Measurements from ENCODE around the gene SNX24. TPM values are rescaled to one million over a fixed set of nuclear protein-coding genes. Genes with fewer than 3 reads are reported as not detected.

Gene SNX24
- total RNA-seq, 4 donors from 2014 or later, result 10.7 to 29.9 (median 16.1) TPM

DNA sequence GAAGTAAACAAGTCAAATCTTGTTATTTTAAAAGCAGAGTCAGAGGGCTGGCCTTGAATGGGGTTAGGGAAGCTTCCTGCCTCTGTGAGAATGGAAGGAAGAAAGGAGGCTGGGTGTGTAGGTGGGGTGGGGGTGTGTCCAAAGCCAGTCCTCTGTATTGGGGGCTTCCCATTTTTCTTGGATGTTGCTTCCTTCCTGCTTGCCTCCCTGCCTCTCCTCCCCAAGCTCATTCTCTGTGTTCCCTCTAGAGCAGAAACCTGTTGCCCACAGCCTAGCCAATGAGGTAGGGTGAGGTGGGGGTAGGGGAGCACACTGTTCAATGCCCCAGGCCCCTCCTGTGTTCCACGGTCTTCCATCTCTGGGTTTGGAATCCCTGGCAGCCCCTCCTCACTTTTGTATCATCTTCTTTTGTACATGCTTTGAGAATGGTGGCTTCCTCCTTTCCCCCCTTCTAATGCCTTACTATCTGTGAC is 39.7 kb downstream of the SNX24 start:
- Histone ChIP-seq H3K4me1 (peaks cover 0 to 21% (median 0%) of the 10 kb centered on the region in 4 donors), H3K9me3 (no peaks in the 10 kb centered on the region), H3K27ac (no peak overlapping the region), H3K4me3 (no peak overlapping the region), H3K36me3 (no peaks in the 10 kb centered on the region), H3K27me3 (no peaks in the 10 kb centered on the region)
- TF ChIP-seq, protein P1, sequence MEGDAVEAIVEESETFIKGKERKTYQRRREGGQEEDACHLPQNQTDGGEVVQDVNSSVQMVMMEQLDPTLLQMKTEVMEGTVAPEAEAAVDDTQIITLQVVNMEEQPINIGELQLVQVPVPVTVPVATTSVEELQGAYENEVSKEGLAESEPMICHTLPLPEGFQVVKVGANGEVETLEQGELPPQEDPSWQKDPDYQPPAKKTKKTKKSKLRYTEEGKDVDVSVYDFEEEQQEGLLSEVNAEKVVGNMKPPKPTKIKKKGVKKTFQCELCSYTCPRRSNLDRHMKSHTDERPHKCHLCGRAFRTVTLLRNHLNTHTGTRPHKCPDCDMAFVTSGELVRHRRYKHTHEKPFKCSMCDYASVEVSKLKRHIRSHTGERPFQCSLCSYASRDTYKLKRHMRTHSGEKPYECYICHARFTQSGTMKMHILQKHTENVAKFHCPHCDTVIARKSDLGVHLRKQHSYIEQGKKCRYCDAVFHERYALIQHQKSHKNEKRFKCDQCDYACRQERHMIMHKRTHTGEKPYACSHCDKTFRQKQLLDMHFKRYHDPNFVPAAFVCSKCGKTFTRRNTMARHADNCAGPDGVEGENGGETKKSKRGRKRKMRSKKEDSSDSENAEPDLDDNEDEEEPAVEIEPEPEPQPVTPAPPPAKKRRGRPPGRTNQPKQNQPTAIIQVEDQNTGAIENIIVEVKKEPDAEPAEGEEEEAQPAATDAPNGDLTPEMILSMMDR (IDR thresholded peaks at IDR 0.05), result no peak
- TF ChIP-seq POLR2AphosphoS5 (IDR thresholded peaks at IDR 0.05) (no peak), EP300 (IDR thresholded peaks at IDR 0.05; ENCODE audit: low read depth) (no peak), POLR2A (IDR thresholded peaks at IDR 0.05) (no peak)
- 62% methylated on average over 1 of the region's 1 CpG; no CpG with 5 or more reads in 1 of the 2 donors for WGBS, 2 donors (ENCODE audit: low coverage in 1 of 2)
- intact Hi-C loops (cut with DNase I; ENCODE audit: low total_unique reads) (no loop called here), in situ Hi-C loops (cut with MboI; ENCODE audit: low pct_ligation_motif_present in 1 of 4, low pct_unique_long_range_greater_than_20kb in 1 of 4, low sequenced_read_pairs in 3 of 4) (no loop called here)
- no peak for DNase-seq

DNA sequence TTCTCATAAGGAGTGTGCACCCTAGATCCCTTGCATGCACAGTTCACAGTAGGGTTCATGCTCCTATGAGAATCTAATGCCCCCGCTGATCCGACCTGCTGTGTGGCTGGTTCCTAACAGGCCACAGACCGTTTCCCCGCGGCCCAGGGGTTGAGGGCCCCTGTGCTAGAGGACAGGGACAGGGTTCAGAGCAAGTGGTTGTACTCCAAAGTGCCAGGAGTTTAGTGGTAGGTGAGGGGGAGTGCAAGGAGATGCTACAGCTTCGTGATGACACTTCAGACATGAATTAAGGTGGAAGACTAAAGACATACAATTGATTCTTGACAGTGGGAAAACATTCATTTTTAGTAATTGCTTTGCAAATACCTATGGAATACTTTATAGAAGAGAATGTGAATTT is 40.5 kb downstream of the SNX24 start:
- H3K27me3 ChIP-seq, result no peaks in the 10 kb centered on the region
- TF ChIP-seq POLR2AphosphoS5 (IDR thresholded peaks at IDR 0.05), result no peak
- no peak for TF ChIP-seq EP300 (IDR thresholded peaks at IDR 0.05; ENCODE audit: low read depth)
- TF ChIP-seq, protein P1 (IDR thresholded peaks at IDR 0.05), result no peak
- TF ChIP-seq POLR2A (IDR thresholded peaks at IDR 0.05), result no peak
- DNase-seq, result no peak
- H3K27ac ChIP-seq, result no peak overlapping the region
- H3K4me1 ChIP-seq, result peaks cover 0 to 13% (median 0%) of the 10 kb centered on the region in 4 donors
- in situ Hi-C loops (cut with MboI; ENCODE audit: low pct_ligation_motif_present in 1 of 4, low pct_unique_long_range_greater_than_20kb in 1 of 4, low sequenced_read_pairs in 3 of 4) (no loop called here), intact Hi-C loops (cut with DNase I; ENCODE audit: low total_unique reads) (no loop called here)
- no peaks in the 10 kb centered on the region for H3K36me3 ChIP-seq
- no peak overlapping the region for H3K4me3 ChIP-seq
- no peaks in the 10 kb centered on the region for H3K9me3 ChIP-seq
- WGBS, 2 donors (ENCODE audit: low coverage in 1 of 2), result 93 to 100% methylated on average over 1 to 6 of the region's 6 CpGs

DNA sequence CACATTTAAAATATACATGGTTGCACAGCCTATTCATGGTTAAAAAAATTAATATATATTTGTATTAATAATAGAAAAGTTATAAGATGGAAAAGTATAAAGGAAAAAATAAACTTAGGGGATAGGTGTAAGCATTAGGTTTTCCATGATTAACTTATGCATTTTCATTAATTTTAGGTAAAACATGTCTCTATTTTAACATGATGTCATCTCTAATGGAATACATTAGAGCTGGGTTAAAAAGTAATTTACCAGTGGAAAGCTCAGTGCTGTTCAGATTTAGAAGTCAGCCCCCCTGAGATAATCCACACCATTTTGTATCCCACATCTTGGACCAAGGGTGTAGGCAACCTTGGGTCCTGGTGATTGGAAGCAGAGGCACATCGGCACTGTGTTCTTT is 49.7 kb downstream of the SNX24 start:
- in situ Hi-C loops (cut with MboI; ENCODE audit: low pct_ligation_motif_present in 1 of 4, low pct_unique_long_range_greater_than_20kb in 1 of 4, low sequenced_read_pairs in 3 of 4), result no loop called here
- H3K36me3 ChIP-seq, result no peaks in the 10 kb centered on the region
- intact Hi-C loops (cut with DNase I; ENCODE audit: low total_unique reads), result loop anchor here (10.0 kb wide), 1 partner anchor 480 kb away; no protein-coding TSS in a partner anchor
- H3K27ac ChIP-seq, result no peak overlapping the region
- no peak for DNase-seq
- TF ChIP-seq POLR2AphosphoS5 (IDR thresholded peaks at IDR 0.05) (no peak), POLR2A (IDR thresholded peaks at IDR 0.05) (no peak), EP300 (IDR thresholded peaks at IDR 0.05; ENCODE audit: low read depth) (no peak)
- TF ChIP-seq, protein P1 (IDR thresholded peaks at IDR 0.05), result no peak
- H3K27me3 ChIP-seq, result no peaks in the 10 kb centered on the region
- H3K4me1 ChIP-seq, result no peaks in the 10 kb centered on the region
- no peaks in the 10 kb centered on the region for H3K9me3 ChIP-seq
- WGBS, 2 donors (ENCODE audit: low coverage in 1 of 2), result 100% methylated on average over 1 of the region's 1 CpG
- H3K4me3 ChIP-seq, result no peak overlapping the region

DNA sequence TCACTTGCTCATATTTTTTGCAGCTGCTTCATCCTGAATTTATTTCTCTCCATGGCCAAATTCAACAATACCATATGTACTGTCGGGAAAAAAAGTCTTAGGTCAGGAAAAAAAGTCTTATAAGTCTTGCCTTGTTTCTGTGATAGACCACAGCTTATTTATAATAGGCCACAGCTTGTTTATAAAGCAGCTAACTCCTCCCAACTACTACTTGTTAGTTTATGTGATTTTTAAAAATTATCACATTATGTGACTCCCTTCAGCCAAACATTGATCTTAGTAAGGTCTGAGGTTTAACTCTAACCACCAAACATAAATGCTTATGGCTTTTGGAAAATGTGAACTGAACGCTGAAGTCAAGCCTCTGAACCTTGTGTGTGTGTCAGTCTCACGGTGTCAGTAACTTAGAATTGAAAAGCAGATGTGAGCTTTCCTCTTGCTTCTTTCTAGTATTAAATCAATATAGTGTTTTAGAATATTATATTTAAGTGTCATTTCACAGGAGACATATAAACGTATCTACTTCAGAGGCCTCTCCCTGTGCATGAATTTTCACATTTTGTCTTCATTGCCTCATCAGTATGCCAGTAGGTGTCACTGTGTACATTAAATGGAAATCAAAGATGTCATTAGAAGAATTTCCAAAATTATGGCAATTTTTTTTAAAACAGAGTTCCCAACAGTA is 51.3 kb downstream of the SNX24 start:
- TF ChIP-seq POLR2A (IDR thresholded peaks at IDR 0.05) (no peak), EP300 (IDR thresholded peaks at IDR 0.05; ENCODE audit: low read depth) (no peak)
- TF ChIP-seq, protein P1 (IDR thresholded peaks at IDR 0.05), result peak; percentile 38 to 60 (median 48)
- Histone ChIP-seq H3K4me1 (no peaks in the 10 kb centered on the region), H3K4me3 (no peak overlapping the region), H3K36me3 (no peaks in the 10 kb centered on the region), H3K27ac (no peak overlapping the region), H3K9me3 (no peaks in the 10 kb centered on the region), H3K27me3 (no peaks in the 10 kb centered on the region)
- WGBS, 2 donors (ENCODE audit: low coverage in 1 of 2), result 49 to 57% methylated on average over 4 of the region's 4 CpGs
- in situ Hi-C loops (cut with MboI; ENCODE audit: low pct_ligation_motif_present in 1 of 4, low pct_unique_long_range_greater_than_20kb in 1 of 4, low sequenced_read_pairs in 3 of 4) (no loop called here), intact Hi-C loops (cut with DNase I; ENCODE audit: low total_unique reads) (loop anchor here (10.0 kb wide), 1 partner anchor 478 kb away; no protein-coding TSS in a partner anchor)
- DNase-seq, result no peak
